Vagina (tissue), 2 donors: ENCODE results near the gene CENPB.

Experiments
- CTCF ChIP-seq, 3 experiments: fragments of 450-650 bp in 2 of 3; fragments of 200-600 bp in 1 of 3; sonication (generic) in 1 of 3; IDR thresholded peaks; one replicate each; pipeline ENCODE4 v1.5.1; 2017 to 2019; ENCODE audit warnings: antibody characterized with exemption in 3 of 3, mild to moderate bottlenecking in 2 of 3, moderate library complexity in 2 of 3
- POLR2A ChIP-seq, 2 donors: fragments of 450-650 bp; IDR thresholded peaks; one replicate each; pipeline ENCODE4 v1.6.1; 2017; ENCODE audit warnings: antibody characterized with exemption in 2 of 2, mild to moderate bottlenecking in 2 of 2, moderate library complexity in 2 of 2

- TF ChIP-seq CTCF (IDR thresholded peaks at IDR 0.05) (no peak), POLR2A (IDR thresholded peaks at IDR 0.05) (no peak)
These were observed 14.9 kb downstream of the CENPB start for GRCh38 chr20:3771552-3772058.
